Measurements from ENCODE around the gene RERE.

The RERE gene

GRCh38 chr1:8325771-8326170 lies 491.7 kb downstream of the RERE start:
- Histone ChIP-seq H3K4ac (ENCODE audit: low read depth, low read length) (no peak overlapping the region), H2AK5ac (ENCODE audit: low read length) (no peak overlapping the region), H3K4me2 (ENCODE audit: low read length) (no peak overlapping the region), H4K12ac (ENCODE audit: low read depth, low read length) (no peak overlapping the region), H3K27me3 (ENCODE audit: insufficient read depth, low read length) (no peaks in the 10 kb centered on the region), H4K91ac (ENCODE audit: low read depth, low read length) (no peak overlapping the region), H3K27ac (ENCODE audit: low read depth, low read length) (no peak overlapping the region), H3K9me3 (ENCODE audit: insufficient read depth, low read depth, low read length) (no peaks in the 10 kb centered on the region), H3K14ac (ENCODE audit: low read length) (no peak overlapping the region), H4K8ac (ENCODE audit: low read depth, low read length) (no peak overlapping the region), H3K18ac (ENCODE audit: low read length) (no peak overlapping the region), H3K23ac (ENCODE audit: low read length) (no peak overlapping the region), H2AFZ (ENCODE audit: insufficient read depth, low read length, poor library complexity) (no peak overlapping the region), H2BK12ac (ENCODE audit: low read length) (no peak overlapping the region), H2BK5ac (ENCODE audit: low read depth, low read length, poor library complexity) (no peak overlapping the region), H3K36me3 (ENCODE audit: control insufficient read depth in 1 of 2, insufficient read depth in 2 of 2, low read length in 2 of 2) (no peaks in the 10 kb centered on the region), H2BK120ac (ENCODE audit: insufficient read depth, low read length, poor library complexity) (no peak overlapping the region), H3K4me3 (ENCODE audit: low read depth, low read length) (no peak overlapping the region), H3K4me1 (ENCODE audit: control insufficient read depth in 1 of 2, insufficient read depth in 2 of 2, low read length in 2 of 2) (peaks cover 0 to 5% of the 10 kb centered on the region in 2 experiments), H3K9ac (ENCODE audit: low read length) (no peak overlapping the region), H3K79me2 (ENCODE audit: control insufficient read depth, insufficient read depth, low read length, poor library complexity) (no peaks in the 10 kb centered on the region), H3K79me1 (ENCODE audit: low read length) (no peaks in the 10 kb centered on the region)
- DNase-seq: no peak
- WGBS (ENCODE audit: extremely low coverage, insufficient coverage, insufficient read length): no CpG with 5 or more reads among the region's 21 CpGs

GRCh38 chr1:8324176-8324810 lies 493.1 kb downstream of the RERE start:
- Histone ChIP-seq H3K79me1 (ENCODE audit: low read length) (no peaks in the 10 kb centered on the region), H2AK5ac (ENCODE audit: low read length) (no peak overlapping the region), H3K27me3 (ENCODE audit: insufficient read depth, low read length) (no peaks in the 10 kb centered on the region), H3K36me3 (ENCODE audit: control insufficient read depth in 1 of 2, insufficient read depth in 2 of 2, low read length in 2 of 2) (no peaks in the 10 kb centered on the region), H2AFZ (ENCODE audit: insufficient read depth, low read length, poor library complexity) (no peak overlapping the region), H3K18ac (ENCODE audit: low read length) (no peak overlapping the region), H4K8ac (ENCODE audit: low read depth, low read length) (no peak overlapping the region), H2BK5ac (ENCODE audit: low read depth, low read length, poor library complexity) (no peak overlapping the region), H3K23ac (ENCODE audit: low read length) (no peak overlapping the region), H3K4me3 (ENCODE audit: low read depth, low read length) (no peak overlapping the region), H4K91ac (ENCODE audit: low read depth, low read length) (no peak overlapping the region), H3K79me2 (ENCODE audit: control insufficient read depth, insufficient read depth, low read length, poor library complexity) (no peaks in the 10 kb centered on the region), H3K9me3 (ENCODE audit: insufficient read depth, low read depth, low read length) (no peaks in the 10 kb centered on the region), H3K4ac (ENCODE audit: low read depth, low read length) (no peak overlapping the region), H2BK120ac (ENCODE audit: insufficient read depth, low read length, poor library complexity) (no peak overlapping the region), H3K14ac (ENCODE audit: low read length) (no peak overlapping the region), H3K27ac (ENCODE audit: low read depth, low read length) (no peak overlapping the region), H4K12ac (ENCODE audit: low read depth, low read length) (no peak overlapping the region), H2BK12ac (ENCODE audit: low read length) (no peak overlapping the region), H3K4me2 (ENCODE audit: low read length) (no peak overlapping the region), H3K9ac (ENCODE audit: low read length) (no peak overlapping the region), H3K4me1 (ENCODE audit: control insufficient read depth in 1 of 2, insufficient read depth in 2 of 2, low read length in 2 of 2) (peaks cover 0 to 3% of the 10 kb centered on the region in 2 experiments)
- DNase-seq: no peak
- no CpG with 5 or more reads among the region's 32 CpGs for WGBS (ENCODE audit: extremely low coverage, insufficient coverage, insufficient read length)

GRCh38 chr1:8323706-8324105 lies 493.7 kb downstream of the RERE start:
- H3K14ac ChIP-seq (ENCODE audit: low read length): no peak overlapping the region
- H3K79me1 ChIP-seq (ENCODE audit: low read length): no peaks in the 10 kb centered on the region
- no peak overlapping the region for H3K23ac ChIP-seq (ENCODE audit: low read length)
- no peak overlapping the region for H2BK120ac ChIP-seq (ENCODE audit: insufficient read depth, low read length, poor library complexity)
- H4K12ac ChIP-seq (ENCODE audit: low read depth, low read length): no peak overlapping the region
- no peak overlapping the region for H3K18ac ChIP-seq (ENCODE audit: low read length)
- H4K91ac ChIP-seq (ENCODE audit: low read depth, low read length): no peak overlapping the region
- no peaks in the 10 kb centered on the region for H3K79me2 ChIP-seq (ENCODE audit: control insufficient read depth, insufficient read depth, low read length, poor library complexity)
- H2BK5ac ChIP-seq (ENCODE audit: low read depth, low read length, poor library complexity): no peak overlapping the region
- H2AFZ ChIP-seq (ENCODE audit: insufficient read depth, low read length, poor library complexity): no peak overlapping the region
- H2AK5ac ChIP-seq (ENCODE audit: low read length): no peak overlapping the region
- H3K27ac ChIP-seq (ENCODE audit: low read depth, low read length): no peak overlapping the region
- H3K27me3 ChIP-seq (ENCODE audit: insufficient read depth, low read length): no peaks in the 10 kb centered on the region
- no peaks in the 10 kb centered on the region for H3K9me3 ChIP-seq (ENCODE audit: insufficient read depth, low read depth, low read length)
- H4K8ac ChIP-seq (ENCODE audit: low read depth, low read length): no peak overlapping the region
- no peak overlapping the region for H2BK12ac ChIP-seq (ENCODE audit: low read length)
- no peak overlapping the region for H3K4ac ChIP-seq (ENCODE audit: low read depth, low read length)
- H3K9ac ChIP-seq (ENCODE audit: low read length): no peak overlapping the region
- no peak overlapping the region for H3K4me2 ChIP-seq (ENCODE audit: low read length)
- H3K36me3 ChIP-seq (ENCODE audit: control insufficient read depth in 1 of 2, insufficient read depth in 2 of 2, low read length in 2 of 2): no peaks in the 10 kb centered on the region
- H3K4me3 ChIP-seq (ENCODE audit: low read depth, low read length): no peak overlapping the region
- DNase-seq: no peak
- WGBS (ENCODE audit: extremely low coverage, insufficient coverage, insufficient read length): no CpG with 5 or more reads among the region's 11 CpGs
- H3K4me1 ChIP-seq (ENCODE audit: control insufficient read depth in 1 of 2, insufficient read depth in 2 of 2, low read length in 2 of 2): peaks cover 0 to 2% of the 10 kb centered on the region in 2 experiments

GRCh38 chr1:8321612-8322011 lies 495.8 kb downstream of the RERE start:
- Histone ChIP-seq H2BK120ac (ENCODE audit: insufficient read depth, low read length, poor library complexity) (no peak overlapping the region), H3K4me2 (ENCODE audit: low read length) (no peak overlapping the region), H3K14ac (ENCODE audit: low read length) (no peak overlapping the region), H2AFZ (ENCODE audit: insufficient read depth, low read length, poor library complexity) (no peak overlapping the region), H3K79me1 (ENCODE audit: low read length) (peaks cover 5% of the 10 kb centered on the region), H2AK5ac (ENCODE audit: low read length) (no peak overlapping the region), H3K27me3 (ENCODE audit: insufficient read depth, low read length) (peaks cover 2% of the 10 kb centered on the region), H3K4ac (ENCODE audit: low read depth, low read length) (no peak overlapping the region), H3K18ac (ENCODE audit: low read length) (no peak overlapping the region), H3K27ac (ENCODE audit: low read depth, low read length) (no peak overlapping the region), H4K12ac (ENCODE audit: low read depth, low read length) (no peak overlapping the region), H2BK5ac (ENCODE audit: low read depth, low read length, poor library complexity) (no peak overlapping the region), H3K4me1 (ENCODE audit: control insufficient read depth in 1 of 2, insufficient read depth in 2 of 2, low read length in 2 of 2) (peaks cover 3 to 13% of the 10 kb centered on the region in 2 experiments), H2BK12ac (ENCODE audit: low read length) (no peak overlapping the region), H3K36me3 (ENCODE audit: control insufficient read depth in 1 of 2, insufficient read depth in 2 of 2, low read length in 2 of 2) (no peaks in the 10 kb centered on the region), H3K4me3 (ENCODE audit: low read depth, low read length) (no peak overlapping the region), H4K8ac (ENCODE audit: low read depth, low read length) (no peak overlapping the region), H3K79me2 (ENCODE audit: control insufficient read depth, insufficient read depth, low read length, poor library complexity) (no peaks in the 10 kb centered on the region), H3K23ac (ENCODE audit: low read length) (no peak overlapping the region), H4K91ac (ENCODE audit: low read depth, low read length) (no peak overlapping the region), H3K9ac (ENCODE audit: low read length) (no peak overlapping the region), H3K9me3 (ENCODE audit: insufficient read depth, low read depth, low read length) (no peaks in the 10 kb centered on the region)
- no peak for DNase-seq
- 100% methylated on average over 2 of the region's 3 CpGs for WGBS (ENCODE audit: extremely low coverage, insufficient coverage, insufficient read length)
